ENCODE results near the gene MKNK2.
"Not testable (repeated sequence)": the region's sequence is repeated elsewhere in the genome, so short reads cannot be mapped to it uniquely, and the experiment has no call there.

Gene MKNK2

GRCh38 chr19:2044709-2045500 is 6.1 kb downstream of the MKNK2 start:
- DNase-seq (ENCODE audit: low read depth): no peak

DNA sequence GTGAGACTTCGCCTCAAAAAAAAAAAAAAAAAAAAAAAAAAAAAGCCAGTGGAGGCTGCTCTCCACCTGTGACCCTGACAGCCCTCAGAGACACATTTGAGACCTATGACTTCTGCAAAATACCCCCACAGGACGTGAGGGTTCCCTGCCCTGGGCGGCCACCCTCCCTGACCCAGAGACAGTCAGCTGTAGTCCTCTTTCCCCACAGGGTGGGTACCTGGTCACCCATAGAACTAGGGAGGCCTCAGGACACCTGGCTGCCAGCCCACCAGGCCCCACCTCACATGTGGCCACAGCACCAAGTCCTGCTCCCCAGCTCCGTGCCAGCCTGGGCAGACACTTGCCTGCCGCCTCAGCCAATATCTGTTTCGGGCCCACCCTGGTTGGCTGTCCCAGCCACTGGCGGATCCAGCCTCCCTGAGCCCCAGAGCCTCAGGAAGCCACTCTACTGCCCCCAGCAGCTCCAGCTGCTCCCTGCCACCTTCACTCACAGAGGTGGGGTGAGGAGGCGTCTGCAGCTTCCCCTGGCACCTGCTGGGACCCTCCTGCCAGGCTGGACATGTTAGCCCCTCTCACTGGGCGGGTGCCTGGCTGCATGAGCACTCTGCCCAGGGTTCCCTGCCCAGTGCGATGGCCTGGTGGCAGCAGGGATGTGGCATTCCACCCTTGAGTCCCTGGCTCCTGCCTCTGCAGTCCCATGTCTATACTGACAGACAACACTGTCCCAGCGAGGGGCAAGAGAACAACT is 6.9 kb downstream of the MKNK2 start:
- DNase-seq (ENCODE audit: low read depth): no peak

DNA sequence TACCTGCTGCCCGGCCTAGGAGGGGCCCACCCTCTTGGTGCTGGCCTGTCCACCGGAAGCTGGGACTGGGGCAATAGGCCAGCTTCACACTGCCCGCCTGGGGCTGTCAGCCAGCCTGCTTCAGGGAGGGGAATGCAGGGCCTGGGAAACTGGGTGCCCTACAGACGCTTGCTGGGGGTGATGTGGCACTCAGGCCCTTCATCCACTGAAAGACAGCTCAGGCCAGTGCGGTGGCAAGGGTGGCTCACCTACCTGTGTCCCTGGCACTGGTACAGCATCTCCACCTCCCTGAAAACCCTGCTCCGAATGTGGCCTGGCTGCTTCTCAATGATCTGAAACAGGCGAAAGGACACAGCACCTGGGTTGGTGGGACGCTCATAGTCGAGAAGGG is 7.8 kb downstream of the MKNK2 start:
- no peak for DNase-seq (ENCODE audit: low read depth)

DNA sequence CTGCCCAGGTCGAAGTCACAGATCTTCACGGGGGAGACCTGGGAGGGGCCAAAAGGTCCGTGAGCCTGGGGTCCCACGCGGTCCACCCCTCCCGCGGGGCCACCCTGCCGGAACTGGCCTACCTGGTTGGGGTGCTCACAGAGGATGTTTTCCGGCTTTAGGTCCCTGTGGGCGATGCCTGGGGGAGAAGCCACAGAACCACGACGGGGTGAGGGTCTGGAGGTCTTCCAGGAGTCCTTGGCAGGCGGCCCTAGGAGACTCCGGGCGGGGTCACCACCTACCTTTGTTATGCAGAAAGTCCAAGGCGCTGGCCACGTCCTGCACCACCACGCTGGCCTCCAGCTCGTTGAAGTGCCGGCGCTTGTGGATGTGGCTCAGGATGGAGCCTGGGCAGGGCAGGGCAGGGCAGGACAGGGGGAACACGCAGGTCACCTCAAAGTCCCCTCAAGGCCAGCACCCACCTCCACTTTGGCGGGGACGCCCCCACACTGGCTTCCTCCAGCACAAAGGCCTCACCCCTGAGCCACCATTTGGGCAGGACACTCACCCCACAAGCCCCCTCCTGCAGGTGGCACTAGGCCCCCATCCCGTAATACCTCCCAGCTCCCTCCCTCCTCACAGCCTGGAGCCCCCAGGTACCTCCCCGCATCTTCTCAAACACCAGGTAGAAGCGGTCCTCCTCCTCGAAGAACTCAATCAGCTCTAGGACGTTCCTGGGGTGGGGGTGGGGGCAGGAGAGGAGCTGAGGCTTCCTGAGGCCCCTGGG is 8.4 kb downstream of the MKNK2 start:
- DNase-seq (ENCODE audit: low read depth): no peak

DNA sequence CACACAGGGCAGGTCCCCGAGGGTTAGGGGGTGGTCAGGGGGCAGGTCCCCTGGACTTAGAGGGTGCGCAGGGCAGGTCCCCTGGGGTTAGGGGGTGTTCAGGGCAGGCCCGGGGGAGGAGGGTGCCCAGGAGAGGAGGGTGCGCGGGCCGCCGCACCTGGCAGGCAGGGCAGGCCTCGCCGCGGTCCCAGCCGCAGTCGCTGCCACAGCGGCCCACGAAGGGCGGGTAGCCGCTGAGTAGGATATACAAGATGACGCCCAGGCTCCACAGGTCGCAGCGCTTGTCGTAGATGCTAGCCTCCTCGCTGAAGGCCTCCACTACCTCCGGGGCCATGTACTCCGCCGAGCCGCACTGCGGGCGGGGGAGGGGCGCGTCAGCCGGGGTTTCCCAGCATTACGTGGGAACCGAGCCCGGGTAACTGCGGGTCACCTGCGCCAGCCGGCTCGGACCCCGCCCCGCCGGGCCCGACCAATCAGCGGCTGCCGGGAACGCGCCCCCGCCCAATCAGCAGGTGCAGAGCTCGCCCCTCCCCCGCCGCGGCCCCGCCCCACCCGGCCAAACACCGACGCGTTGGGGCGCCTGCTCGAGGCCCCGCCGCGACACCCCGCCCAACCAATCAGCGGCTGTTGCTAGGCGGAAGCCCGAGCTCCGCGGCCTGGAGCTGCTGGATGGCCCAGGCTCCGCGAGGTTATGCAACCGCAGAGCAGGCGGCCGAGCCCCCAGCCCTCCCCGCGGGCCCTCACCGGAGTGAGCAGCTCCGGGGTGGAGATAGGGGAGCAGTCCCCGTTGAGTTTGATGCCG is 9.2 kb downstream of the MKNK2 start:
- peak; percentile 99 for DNase-seq (ENCODE audit: low read depth)

DNA sequence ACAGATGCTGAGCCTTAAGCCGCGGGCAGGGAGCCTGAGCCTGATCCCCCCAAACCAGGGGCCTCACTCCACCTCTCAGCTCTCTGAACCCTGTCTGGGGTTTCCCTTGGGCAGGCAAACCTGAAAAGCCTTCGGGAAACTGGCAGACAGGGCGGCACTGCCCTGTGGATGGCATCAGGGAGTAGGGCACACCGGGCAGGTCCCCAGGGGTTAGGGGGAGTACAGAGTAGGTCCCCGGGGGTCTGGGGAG is 9.7 kb downstream of the MKNK2 start:
- no peak for DNase-seq (ENCODE audit: low read depth)

DNA sequence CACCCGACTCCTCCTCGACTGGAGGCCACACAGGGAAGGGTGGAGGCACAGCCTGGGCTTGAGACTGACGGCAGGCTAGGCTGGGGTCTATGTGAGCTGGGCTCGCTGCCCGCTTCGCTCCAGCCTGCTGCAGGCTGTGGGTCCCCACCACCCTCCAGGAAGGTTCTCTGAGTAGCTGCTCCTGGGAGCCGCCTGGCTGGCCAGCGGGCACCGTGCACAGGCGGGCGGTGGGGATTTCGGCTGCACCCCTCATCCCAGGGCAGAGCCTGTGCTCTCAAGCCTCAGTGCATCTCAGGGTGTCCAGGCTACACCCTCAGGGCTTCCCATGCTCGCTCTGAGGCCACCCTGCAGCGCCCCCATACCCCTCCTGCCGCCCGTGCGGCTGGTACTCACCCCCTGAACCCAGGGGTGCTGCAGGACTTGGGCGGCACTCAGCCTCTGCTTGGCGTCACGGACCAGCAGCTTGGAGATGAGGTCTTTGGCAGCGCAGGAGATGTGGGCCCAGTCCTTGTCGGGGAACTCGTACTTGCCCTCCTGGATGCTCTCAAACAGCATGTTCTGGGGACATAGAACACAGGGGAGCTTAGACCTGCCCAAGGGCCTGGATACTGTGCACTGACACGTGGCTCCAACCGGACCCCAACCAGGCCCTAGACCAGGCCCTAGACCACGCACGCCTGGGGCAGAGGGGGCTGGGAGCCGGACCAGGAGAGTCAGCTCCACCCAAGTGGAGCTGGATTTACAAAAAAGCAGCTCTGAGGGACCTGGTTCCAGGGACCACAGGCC is 10.2 kb downstream of the MKNK2 start:
- no peak for DNase-seq (ENCODE audit: low read depth)

DNA sequence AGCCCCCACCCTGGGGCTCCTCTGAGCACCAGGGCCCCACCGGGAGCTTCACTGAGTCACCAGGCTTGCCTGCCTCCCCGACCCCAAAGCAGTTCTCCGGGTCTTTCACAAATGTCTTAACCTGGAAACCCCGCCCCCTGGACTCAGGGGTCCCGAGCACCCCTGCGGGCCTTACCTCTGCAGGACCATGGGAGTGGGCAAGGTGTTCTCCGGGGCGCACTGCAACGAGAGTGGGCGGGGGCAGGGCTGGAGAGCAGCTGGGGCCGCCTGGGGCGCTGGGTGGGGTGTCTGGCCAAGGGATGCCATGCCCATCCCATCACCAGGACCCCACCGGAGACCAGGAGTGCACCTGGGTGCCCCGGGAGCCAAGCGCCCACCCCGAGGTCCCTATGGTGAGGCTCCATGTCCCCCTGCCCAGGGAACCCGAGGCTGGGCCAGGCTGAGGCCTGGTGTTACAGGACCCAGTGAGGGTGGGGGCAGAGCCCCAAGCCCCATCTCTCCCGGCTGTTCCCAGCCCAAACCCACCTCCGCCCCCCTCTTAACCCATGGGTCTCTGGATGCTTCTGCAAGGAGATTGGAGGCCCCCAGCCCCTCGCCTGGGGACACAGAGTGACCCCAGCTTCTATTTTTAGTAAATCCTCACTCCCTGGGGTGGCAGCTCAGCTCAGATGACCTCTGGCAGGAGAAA is 10.9 kb downstream of the MKNK2 start:
- no peak for DNase-seq (ENCODE audit: low read depth)

DNA sequence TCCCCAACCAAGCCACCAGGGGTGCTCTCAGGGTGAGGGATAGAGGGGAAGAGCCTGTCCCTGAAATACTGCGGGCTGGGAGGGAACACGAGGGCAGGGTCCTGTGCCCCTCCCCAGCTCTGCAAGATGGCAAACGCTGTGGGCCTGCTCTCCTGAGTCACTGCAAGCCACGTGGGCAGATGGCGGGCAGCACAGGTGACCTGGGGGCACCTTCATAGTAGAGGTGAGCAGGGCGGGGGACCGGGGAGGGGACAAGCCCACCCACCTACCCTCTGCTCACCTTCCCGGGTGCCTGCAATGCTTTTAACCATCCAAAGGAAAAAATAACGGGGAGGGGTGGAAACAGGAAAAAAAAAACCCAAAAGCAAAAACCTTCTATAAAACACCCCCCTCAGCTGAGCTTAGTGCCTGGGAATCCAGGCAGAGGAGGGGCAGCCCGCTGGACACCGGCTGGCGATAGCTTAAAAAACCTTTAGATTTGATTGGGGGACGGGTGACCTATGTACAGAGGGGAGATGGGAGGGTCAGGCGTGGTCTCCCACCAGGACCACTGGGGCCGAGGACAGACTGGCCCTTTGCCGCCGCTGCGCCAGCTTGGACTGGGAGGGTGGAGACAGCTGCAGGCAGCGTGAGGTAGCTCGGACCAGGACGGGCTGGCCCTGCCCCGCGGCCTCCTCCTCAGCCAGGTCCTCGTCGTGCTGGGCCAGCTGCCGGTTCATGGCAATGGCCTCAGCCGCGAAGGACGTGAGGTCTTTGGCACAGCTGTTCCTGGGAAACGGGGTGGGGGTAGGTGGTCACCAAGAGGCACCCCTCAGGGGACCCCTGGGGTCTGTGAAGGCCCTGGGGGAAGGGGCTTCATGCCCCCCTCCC is 11.7 kb downstream of the MKNK2 start:
- no peak for DNase-seq (ENCODE audit: low read depth)

DNA sequence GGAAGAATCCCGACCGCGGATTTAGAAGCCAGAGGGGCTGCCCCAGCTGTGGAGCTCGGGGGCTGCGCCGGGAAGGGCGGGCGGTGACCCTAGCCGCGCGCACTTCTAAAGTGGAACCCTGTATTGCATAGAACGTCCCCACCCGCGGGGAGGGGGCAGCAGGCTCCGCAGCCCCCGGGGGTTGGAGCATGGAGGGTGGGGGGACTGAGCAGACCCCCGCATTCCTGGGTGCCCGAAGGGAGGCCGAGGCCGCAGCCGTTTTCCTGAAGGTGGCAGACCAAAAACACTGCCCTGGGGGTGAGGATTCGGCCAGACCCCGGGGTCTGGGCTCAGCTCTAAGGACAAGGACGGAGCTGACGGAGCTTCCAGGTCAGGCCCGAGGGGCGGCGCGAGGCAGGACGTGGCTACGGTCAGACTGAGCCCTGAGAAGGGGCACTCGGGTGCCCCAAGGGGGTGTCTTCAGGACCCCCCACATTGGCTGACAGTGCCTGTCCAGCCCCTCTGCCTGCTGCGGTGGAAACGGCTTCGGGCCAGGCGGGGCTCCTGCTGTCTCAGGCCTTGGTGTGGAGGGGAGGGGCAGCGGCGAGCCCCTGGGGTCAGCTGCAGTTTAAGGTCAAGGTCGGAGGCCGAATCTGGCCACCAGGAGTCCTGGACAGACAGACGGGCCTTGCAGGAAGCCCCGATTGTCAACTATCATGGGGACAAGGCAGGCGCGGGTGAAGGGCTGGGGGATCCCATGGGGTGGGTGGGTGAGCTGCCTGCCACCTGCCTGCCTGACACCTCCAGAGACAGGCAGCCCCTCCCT is 12.6 kb downstream of the MKNK2 start:
- DNase-seq (ENCODE audit: low read depth): no peak

DNA sequence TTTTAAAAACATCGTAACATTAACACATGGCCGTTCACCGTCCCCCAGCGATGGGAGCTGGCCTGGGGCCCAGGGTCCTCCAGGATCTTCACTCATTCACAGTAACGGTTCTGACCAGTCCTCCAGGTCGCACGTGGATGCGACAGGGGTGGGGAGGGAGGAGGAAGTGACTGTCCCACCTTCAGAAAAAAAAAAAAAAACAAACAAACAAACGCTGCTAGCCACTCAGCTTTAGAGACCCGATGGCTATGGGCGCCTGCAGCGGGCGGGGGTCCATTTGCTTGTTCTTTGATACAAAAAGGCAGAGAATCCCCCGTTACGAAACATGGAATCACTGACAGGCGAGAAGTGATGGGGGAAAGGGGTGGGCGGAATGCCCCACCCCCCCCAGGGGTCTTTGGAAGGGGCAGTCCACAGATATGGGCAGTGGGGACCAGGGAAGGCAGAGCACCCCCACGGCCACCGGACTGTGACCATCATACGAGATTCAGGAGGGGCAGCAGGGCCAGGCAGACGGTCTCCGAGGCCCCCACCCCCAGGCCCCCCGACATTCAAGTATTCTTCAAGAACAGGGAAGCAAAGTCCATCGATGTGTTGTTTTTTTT is 13.3 kb downstream of the MKNK2 start:
- DNase-seq (ENCODE audit: low read depth): no peak

DNA sequence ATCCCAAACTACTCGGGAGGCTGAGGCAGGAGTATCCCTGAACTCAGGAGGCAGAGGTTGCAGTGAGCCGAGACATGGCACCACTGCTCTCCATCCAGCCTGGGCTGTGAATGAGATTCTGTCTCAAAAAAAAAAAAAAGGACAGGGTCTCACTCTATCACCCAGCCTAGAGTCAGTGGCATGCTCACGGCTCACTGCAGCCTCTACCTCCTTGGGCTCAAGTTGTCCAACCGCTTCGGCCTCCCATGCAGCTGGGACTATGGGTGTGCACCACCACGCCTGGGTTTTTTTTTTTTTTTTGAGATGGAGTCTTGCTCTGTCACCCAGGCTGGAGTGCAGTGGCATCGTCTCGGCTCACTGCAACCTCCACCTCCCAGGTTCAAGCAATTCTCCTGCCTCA is 14.6 kb downstream of the MKNK2 start:
- DNase-seq (ENCODE audit: low read depth): no peak

- DNase-seq (ENCODE audit: low read depth): no peak
Measured at GRCh38 chr19:2035590-2035991, 15.5 kb downstream of the MKNK2 start.

- DNase-seq (ENCODE audit: low read depth): peak; percentile 47
Measured at GRCh38 chr19:2034729-2035589, 16.1 kb downstream of the MKNK2 start.

DNA sequence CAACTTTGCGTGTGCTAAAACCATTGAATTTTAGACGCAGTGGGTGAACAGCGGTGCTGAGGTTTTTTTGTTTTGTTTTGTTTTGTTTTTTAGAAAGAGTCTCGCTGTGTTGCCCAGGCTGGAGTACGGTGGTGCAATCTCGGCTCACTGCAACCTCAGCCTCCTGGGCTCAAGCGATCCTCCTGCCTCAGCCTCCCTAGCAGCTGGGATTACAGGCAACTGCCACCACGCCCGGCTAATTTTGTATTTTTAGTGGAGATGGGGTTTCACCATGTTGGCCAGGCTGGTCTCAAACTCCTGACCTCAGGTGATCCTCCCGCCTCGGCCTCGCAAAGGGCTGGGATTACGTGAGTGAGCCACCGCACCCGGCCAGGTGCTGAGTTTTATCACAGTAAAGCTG is 16.8 kb downstream of the MKNK2 start:
- not testable (repeated sequence) for DNase-seq (ENCODE audit: low read depth)

DNA sequence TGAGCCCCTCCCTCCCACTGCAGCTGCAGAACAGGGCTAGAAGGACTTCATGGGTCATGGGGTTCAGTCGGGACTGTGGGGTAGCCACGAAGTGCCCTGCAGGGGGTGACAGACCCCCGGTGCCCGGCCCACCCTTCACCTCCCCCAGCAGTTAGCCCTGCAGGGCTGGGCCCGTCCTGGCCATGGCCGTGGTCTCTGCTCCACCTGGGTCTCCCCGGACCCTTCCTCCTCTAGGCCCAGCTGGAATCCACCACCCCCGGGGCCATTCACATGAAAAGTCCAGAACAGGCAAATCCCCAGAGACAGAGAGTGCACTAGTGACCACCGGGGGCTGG is 17.3 kb downstream of the MKNK2 start:
- DNase-seq (ENCODE audit: low read depth): no peak

DNA sequence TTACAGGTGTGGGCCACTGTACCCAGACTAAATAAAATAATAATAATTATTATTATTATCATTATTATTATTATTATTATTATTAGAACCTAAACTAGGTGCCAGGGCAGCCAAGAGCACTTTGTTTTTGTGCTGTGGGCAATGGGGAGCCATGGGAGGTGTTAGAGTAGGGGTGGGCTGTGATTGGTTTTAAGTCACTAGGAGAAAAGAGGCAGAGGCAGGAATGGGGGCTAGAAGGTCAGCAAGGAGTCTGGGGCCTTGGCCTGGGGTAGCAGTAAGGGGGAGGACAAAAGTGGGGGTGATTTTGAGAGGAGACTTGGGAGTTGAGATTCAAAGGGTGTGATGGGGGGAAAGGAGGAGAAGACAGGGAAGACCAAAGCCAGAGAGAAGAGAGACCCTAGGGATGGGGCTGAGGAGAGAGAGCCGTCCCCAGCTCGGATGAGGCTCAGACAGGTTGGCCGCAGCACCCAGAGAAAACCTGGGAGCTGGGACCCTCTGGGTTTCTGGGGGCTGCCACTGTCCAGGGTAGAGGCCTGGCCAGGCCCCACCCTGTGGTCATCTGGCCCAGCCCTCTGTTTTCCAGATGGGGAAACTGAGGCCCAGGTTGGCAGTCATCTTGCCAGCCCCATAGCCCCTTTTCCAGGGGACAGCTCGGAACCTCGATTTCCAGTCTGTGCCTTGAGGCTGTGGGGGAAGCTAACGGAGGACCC is 17.8 kb downstream of the MKNK2 start:
- DNase-seq (ENCODE audit: low read depth): no peak
